Stimulated activated CD8-positive, alpha-beta memory T cell treated with anti-CD3 and anti-CD28 coated beads, Interleukin-15, amount 100 ng/mL, for 1 hour (primary cell): ENCODE data around the gene PROC.
A peak's percentile ranks its signal among the peaks of the same experiment; 100 is the strongest.

Source experiments
- DNase-seq: peaks from one replicate; pipeline ENCODE4 v3.0.0-alpha.2; 2020; ENCODE audit warnings: low read depth

PROC gene

DNA sequence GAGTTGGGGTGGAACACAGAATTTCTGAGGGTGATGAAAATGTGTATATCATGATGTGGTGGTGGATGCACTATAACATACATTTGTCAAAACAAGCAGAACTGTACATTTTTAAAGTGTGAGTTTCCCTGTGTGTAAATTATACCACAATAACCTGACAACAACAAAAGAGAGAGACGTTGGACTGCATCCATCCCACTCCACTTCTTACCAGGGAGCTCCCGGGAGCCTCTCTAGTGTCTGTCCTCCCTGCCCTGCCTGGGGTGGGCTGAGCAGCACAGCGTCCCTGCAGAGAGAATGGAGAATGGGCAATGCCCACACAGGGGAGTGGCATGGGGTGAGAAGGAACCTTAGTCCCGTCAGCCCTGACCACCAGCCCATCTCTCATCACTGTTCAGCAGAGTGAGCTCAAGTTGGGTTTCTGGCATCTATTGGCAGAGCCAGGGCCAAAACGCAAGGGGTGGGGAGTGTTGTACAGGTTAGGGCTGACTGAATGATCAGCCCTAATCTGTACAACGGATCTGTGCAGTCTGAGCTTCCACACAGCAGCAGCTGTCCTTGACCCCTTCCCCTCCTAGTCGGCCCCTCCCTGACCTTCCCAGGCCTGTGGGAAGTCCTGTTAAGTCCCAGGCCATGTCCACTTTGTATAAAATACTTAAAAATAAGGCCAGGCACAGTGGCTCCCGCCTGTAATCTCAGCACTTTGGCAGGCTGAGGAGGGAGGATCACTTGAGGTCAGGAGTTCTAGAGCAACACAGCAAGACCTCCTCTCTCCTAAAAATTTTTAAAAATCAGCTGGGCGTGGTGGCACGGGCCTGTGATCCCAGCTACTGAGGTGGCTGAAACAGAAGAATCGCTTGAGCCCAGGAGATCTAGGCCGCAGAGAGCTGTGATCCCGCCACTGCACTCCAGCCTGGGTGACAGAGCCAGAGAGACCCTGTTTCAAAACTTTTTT lies 3.3 kb upstream of the PROC start:
- DNase-seq, result no peak

DNA sequence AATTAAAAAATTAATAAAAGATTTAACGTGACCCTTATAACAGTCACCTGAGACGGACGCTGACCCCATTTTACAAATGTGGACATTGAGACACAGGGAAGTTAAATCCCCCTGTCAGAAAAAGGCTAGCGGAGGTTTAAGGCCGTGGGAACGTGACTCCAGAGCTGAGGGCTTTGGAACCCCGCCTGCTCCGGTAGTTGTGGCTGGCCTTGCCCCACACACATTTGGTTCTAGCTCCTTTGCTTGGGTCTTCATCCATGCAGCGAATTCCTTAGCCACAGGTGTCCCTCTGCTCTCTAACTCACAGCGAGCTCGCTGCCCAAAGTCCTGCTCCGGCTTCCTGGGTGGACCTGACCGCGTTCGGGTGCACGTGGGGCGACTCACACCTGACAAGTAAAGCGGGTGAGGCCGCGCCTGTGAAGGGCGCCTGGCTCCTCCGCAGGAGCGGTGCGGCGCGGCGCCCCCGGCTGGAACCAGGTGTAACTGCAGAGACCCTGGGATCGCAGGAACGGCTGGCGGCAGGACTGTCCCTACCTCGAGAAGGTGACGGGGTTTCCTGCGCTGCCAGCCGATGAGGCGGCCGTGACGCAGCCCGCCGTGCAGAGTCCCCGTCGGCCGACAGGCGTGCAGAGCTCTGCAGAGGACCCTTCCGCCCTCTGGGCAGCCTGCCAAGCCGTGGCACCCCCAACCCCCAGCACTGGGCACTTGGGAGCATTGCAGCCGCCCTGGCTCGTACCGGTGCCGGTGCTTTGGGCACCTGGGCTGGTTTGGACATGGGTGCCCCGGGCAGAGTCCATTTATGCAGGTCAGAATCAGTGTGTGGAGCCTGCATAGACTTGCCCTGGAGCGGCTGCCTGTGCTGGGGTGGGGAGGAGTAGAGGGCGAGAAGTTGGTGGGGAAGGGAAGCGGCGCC lies 2.4 kb upstream of the PROC start:
- peak; percentile 46 for DNase-seq

- DNase-seq, result no peak
Observed at GRCh38 chr2:127416506-127417001, 1.7 kb upstream of the PROC start.

DNA sequence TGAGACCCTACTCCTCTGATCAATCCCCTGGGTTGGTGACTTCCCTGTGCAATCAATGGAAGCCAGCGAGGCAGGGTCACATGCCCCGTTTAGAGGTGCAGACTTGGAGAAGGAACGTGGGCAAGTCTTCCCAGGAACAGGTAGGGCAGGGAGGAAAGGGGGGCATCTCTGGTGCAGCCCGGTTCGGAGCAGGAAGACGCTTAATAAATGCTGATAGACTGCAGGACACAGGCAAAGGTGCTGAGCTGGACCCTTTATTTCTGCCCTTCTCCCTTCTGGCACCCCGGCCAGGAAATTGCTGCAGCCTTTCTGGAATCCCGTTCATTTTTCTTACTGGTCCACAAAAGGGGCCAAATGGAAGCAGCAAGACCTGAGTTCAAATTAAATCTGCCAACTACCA lies 821 bp upstream of the PROC start:
- DNase-seq, result no peak

GRCh38 chr2:127419112-127419430 lies 844 bp downstream of the PROC start:
- no peak for DNase-seq

DNA sequence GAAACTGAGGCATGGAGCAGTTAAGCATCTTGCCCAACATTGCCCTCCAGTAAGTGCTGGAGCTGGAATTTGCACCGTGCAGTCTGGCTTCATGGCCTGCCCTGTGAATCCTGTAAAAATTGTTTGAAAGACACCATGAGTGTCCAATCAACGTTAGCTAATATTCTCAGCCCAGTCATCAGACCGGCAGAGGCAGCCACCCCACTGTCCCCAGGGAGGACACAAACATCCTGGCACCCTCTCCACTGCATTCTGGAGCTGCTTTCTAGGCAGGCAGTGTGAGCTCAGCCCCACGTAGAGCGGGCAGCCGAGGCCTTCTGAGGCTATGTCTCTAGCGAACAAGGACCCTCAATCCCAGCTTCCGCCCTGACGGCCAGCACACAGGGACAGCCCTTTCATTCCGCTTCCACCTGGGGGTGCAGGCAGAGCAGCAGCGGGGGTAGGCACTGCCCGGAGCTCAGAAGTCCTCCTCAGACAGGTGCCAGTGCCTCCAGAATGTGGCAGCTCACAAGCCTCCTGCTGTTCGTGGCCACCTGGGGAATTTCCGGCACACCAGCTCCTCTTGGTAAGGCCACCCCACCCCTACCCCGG lies 1.3 kb downstream of the PROC start:
- DNase-seq, result no peak

GRCh38 chr2:127420039-127420864 lies 2.0 kb downstream of the PROC start:
- DNase-seq, result no peak

- DNase-seq, result no peak
Observed at GRCh38 chr2:127421116-127421800, 3.0 kb downstream of the PROC start.

- DNase-seq, result no peak
Observed at GRCh38 chr2:127421871-127422558, 3.8 kb downstream of the PROC start.

- no peak for DNase-seq
Observed at GRCh38 chr2:127422559-127423477, 4.6 kb downstream of the PROC start.

GRCh38 chr2:127423478-127423843 lies 5.2 kb downstream of the PROC start:
- DNase-seq, result no peak

- no peak for DNase-seq
Observed at GRCh38 chr2:127423880-127424279, 5.7 kb downstream of the PROC start.

- DNase-seq, result no peak
Observed at GRCh38 chr2:127424598-127425520, 6.6 kb downstream of the PROC start.

DNA sequence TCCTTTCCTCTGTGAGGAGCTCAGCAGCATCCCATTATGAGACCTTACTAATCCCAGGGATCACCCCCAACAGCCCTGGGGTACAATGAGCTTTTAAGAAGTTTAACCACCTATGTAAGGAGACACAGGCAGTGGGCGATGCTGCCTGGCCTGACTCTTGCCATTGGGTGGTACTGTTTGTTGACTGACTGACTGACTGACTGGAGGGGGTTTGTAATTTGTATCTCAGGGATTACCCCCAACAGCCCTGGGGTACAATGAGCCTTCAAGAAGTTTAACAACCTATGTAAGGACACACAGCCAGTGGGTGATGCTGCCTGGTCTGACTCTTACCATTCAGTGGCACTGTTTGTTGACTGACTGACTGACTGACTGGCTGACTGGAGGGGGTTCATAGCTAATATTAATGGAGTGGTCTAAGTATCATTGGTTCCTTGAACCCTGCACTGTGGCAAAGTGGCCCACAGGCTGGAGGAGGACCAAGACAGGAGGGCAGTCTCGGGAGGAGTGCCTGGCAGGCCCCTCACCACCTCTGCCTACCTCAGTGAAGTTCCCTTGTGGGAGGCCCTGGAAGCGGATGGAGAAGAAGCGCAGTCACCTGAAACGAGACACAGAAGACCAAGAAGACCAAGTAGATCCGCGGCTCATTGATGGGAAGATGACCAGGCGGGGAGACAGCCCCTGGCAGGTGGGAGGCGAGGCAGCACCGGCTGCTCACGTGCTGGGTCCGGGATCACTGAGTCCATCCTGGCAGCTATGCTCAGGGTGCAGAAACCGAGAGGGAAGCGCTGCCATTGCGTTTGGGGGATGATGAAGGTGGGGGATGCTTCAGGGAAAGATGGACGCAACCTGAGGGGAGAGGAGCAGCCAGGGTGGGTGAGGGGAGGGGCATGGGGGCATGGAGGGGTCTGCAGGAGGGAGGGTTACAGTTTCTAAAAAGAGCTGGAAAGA lies 7.6 kb downstream of the PROC start:
- DNase-seq, result no peak

- DNase-seq, result no peak
Observed at GRCh38 chr2:127426501-127427354, 8.5 kb downstream of the PROC start.
